Calu3 (cell line): ENCODE results near the gene SAMD10. TPM values are rescaled to one million over a fixed set of nuclear protein-coding genes. Genes with fewer than 3 reads are reported as not detected.

ENCODE experiments used
- BruUV-seq: library from RNA; stranded (reverse); fragments of 400-500 nt; replicated peaks from 2 replicates; lab custom pipeline; 2021; lab: Mats Ljungman, UMichigan
- CTCF ChIA-PET: fragments of 300-600 bp; sonication (Branson Sonifier 250); formaldehyde crosslinking; loops from one replicate; lab custom pipeline; 2022; ENCODE audit warnings: antibody characterized with exemption; lab: Charles Lee
- DNase-seq: peaks from one replicate; pipeline ENCODE4 v3.0.0; 2022
- H3K27ac Mint-ChIP-seq: one replicate; pipeline ENCODE4 v1.8.0; 2022; ENCODE audit warnings: mixed read lengths; ENCODE audit not compliant: unreplicated experiment
- H3K27me3 Mint-ChIP-seq: one replicate; pipeline ENCODE4 v1.8.0; 2022; ENCODE audit warnings: mixed read lengths; ENCODE audit not compliant: unreplicated experiment
- H3K36me3 Mint-ChIP-seq: one replicate; pipeline ENCODE4 v1.8.0; 2022; ENCODE audit warnings: mild to moderate bottlenecking, moderate library complexity, mixed read lengths; ENCODE audit not compliant: insufficient read depth, unreplicated experiment
- H3K4me1 Mint-ChIP-seq: one replicate; pipeline ENCODE4 v1.8.0; 2022; ENCODE audit warnings: mild to moderate bottlenecking, low read depth, mixed read lengths; ENCODE audit not compliant: unreplicated experiment
- H3K4me3 Mint-ChIP-seq: one replicate; pipeline ENCODE4 v1.8.0; 2022; ENCODE audit warnings: mild to moderate bottlenecking, low read depth, moderate library complexity, mixed read lengths; ENCODE audit not compliant: unreplicated experiment
- H3K9me3 Mint-ChIP-seq: one replicate; pipeline ENCODE4 v1.8.0; 2022; ENCODE audit warnings: low read depth, mixed read lengths; ENCODE audit not compliant: unreplicated experiment
- intact Hi-C: fragments of 100-400 bp; cut with micrococcal nuclease; formaldehyde crosslinking; loops from one replicate; pipeline ENCODE4 v1.10.0; 2022; ENCODE audit not compliant: unreplicated experiment
- total RNA-seq: library from RNA; stranded (reverse); gene quantifications from 2 replicates; pipeline ENCODE4 v1.2.3, GENCODE V29; 2022
- TF ChIP-seq, protein P1 (sequence below): fragments of 200-600 bp; IDR thresholded peaks from one replicate; pipeline ENCODE4 v1.8.0; 2022; ENCODE audit warnings: antibody characterized with exemption; ENCODE audit not compliant: unreplicated experiment

SAMD10 gene
- total RNA-seq, 1 experiment from 2014 or later = 23.6 TPM

DNA sequence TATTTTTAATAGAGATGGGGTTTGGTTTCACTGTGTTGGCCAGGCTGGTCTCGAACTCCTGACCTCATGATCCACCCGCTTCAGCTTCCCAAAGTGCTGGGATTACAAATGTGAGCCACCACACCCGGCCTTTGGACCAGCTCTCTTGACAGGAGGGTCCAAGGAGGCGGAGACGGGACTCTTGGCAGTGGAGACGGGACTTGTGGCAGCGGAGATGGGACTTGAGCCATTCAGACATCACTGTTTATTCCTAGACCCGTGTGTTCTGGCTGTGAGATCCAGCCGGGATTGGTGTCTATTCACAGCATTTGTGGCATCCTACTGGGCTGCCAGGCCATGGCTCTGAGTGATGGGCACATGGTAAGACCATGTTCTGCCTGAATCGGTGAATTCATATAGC, 27.0 kb upstream of the SAMD10 start:
- H3K4me1 Mint-ChIP-seq = no peaks in the 10 kb centered on the region
- CTCF ChIA-PET = no interaction called here

GRCh38 chr20:64005394-64005793, 26.0 kb upstream of the SAMD10 start:
- Mint-ChIP-seq H3K9me3 (peaks cover 3% of the 10 kb centered on the region), H3K4me1 (no peaks in the 10 kb centered on the region), H3K27ac (no peak overlapping the region), H3K27me3 (no peaks in the 10 kb centered on the region), H3K36me3 (peaks cover 96% of the 10 kb centered on the region), H3K4me3 (no peak overlapping the region)
- TF ChIP-seq, protein P1, sequence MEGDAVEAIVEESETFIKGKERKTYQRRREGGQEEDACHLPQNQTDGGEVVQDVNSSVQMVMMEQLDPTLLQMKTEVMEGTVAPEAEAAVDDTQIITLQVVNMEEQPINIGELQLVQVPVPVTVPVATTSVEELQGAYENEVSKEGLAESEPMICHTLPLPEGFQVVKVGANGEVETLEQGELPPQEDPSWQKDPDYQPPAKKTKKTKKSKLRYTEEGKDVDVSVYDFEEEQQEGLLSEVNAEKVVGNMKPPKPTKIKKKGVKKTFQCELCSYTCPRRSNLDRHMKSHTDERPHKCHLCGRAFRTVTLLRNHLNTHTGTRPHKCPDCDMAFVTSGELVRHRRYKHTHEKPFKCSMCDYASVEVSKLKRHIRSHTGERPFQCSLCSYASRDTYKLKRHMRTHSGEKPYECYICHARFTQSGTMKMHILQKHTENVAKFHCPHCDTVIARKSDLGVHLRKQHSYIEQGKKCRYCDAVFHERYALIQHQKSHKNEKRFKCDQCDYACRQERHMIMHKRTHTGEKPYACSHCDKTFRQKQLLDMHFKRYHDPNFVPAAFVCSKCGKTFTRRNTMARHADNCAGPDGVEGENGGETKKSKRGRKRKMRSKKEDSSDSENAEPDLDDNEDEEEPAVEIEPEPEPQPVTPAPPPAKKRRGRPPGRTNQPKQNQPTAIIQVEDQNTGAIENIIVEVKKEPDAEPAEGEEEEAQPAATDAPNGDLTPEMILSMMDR = no peak
- CTCF ChIA-PET = no interaction called here
- intact Hi-C loops = no loop called here
- DNase-seq = no peak
- BruUV-seq = no TSS peak

More for the DNA sequence above, 27.0 kb upstream of the SAMD10 start:
- intact Hi-C loops = no loop called here
- H3K27ac Mint-ChIP-seq = no peak overlapping the region
- TF ChIP-seq, protein P1 = no peak
- H3K36me3 Mint-ChIP-seq = peaks cover 87% of the 10 kb centered on the region
- BruUV-seq = no TSS peak
- H3K9me3 Mint-ChIP-seq = peaks cover 3% of the 10 kb centered on the region
- no peak overlapping the region for H3K4me3 Mint-ChIP-seq
- no peaks in the 10 kb centered on the region for H3K27me3 Mint-ChIP-seq
- no peak for DNase-seq

- Mint-ChIP-seq H3K27me3 (no peaks in the 10 kb centered on the region), H3K36me3 (peaks cover 96% of the 10 kb centered on the region), H3K27ac (no peak overlapping the region), H3K4me3 (no peak overlapping the region), H3K4me1 (no peaks in the 10 kb centered on the region), H3K9me3 (peaks cover 3% of the 10 kb centered on the region)
- CTCF ChIA-PET = interaction anchor here (0.6 to 0.7 kb wide), 2 partner anchors 30 to 687 kb away, joined by 3 to 4 read pairs; no protein-coding TSS in a partner anchor
- TF ChIP-seq, protein P1 = no peak
- BruUV-seq = no TSS peak
- no peak for DNase-seq
- intact Hi-C loops = no loop called here
Measured at GRCh38 chr20:64003960-64004725, 24.7 kb upstream of the SAMD10 start.

- no TSS peak for BruUV-seq
- no peak overlapping the region for H3K27ac Mint-ChIP-seq
- TF ChIP-seq, protein P1 = no peak
- intact Hi-C loops = no loop called here
- no peak overlapping the region for H3K4me3 Mint-ChIP-seq
- H3K9me3 Mint-ChIP-seq = no peaks in the 10 kb centered on the region
- peaks cover 96% of the 10 kb centered on the region for H3K36me3 Mint-ChIP-seq
- H3K4me1 Mint-ChIP-seq = no peaks in the 10 kb centered on the region
- no peaks in the 10 kb centered on the region for H3K27me3 Mint-ChIP-seq
- no peak for DNase-seq
- CTCF ChIA-PET = no interaction called here
Measured at GRCh38 chr20:64001607-64002011, 22.2 kb upstream of the SAMD10 start.
